Panc1 (cell line): ENCODE data around the gene SLC6A2.

Experiments used
- TCF7L2 ChIP-seq: IDR thresholded peaks from 2 replicates; pipeline ENCODE4 v1.6.1; 2011; ENCODE audit warnings: mild to moderate bottlenecking, low read depth, low read length, inconsistent platforms
- TF ChIP-seq, protein P1 (sequence below): fragments of 450-650 bp; IDR thresholded peaks from 2 replicates; pipeline ENCODE4 v1.5.1; 2017; ENCODE audit warnings: mild to moderate bottlenecking

DNA sequence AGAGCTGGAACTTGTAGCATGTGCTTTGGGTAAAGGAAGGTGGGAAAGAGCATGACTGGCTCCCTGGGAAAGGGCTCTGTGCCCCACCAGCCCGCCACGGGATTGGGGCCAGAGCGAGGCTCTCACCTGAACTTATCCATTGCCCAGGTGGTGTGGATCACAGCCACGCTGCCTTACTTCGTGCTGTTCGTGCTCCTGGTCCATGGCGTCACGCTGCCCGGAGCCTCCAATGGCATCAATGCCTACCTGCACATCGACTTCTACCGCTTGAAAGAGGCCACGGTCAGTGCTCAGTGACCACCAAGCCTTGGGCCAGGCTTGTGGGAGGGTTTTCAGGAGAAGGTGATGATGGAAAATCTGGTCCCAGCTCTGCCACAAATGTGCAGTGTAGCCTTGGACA, 36.0 kb downstream of the SLC6A2 start:
- TF ChIP-seq, protein P1, sequence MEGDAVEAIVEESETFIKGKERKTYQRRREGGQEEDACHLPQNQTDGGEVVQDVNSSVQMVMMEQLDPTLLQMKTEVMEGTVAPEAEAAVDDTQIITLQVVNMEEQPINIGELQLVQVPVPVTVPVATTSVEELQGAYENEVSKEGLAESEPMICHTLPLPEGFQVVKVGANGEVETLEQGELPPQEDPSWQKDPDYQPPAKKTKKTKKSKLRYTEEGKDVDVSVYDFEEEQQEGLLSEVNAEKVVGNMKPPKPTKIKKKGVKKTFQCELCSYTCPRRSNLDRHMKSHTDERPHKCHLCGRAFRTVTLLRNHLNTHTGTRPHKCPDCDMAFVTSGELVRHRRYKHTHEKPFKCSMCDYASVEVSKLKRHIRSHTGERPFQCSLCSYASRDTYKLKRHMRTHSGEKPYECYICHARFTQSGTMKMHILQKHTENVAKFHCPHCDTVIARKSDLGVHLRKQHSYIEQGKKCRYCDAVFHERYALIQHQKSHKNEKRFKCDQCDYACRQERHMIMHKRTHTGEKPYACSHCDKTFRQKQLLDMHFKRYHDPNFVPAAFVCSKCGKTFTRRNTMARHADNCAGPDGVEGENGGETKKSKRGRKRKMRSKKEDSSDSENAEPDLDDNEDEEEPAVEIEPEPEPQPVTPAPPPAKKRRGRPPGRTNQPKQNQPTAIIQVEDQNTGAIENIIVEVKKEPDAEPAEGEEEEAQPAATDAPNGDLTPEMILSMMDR = no peak
- no peak for TF ChIP-seq TCF7L2
